MV-4-11 (cell line): ENCODE results near the gene NLRC5.

Experiments used
- DNase-seq: peaks from one replicate; lab custom pipeline; 2025; lab: John Stamatoyannopoulos, UW

NLRC5 gene, protein sequence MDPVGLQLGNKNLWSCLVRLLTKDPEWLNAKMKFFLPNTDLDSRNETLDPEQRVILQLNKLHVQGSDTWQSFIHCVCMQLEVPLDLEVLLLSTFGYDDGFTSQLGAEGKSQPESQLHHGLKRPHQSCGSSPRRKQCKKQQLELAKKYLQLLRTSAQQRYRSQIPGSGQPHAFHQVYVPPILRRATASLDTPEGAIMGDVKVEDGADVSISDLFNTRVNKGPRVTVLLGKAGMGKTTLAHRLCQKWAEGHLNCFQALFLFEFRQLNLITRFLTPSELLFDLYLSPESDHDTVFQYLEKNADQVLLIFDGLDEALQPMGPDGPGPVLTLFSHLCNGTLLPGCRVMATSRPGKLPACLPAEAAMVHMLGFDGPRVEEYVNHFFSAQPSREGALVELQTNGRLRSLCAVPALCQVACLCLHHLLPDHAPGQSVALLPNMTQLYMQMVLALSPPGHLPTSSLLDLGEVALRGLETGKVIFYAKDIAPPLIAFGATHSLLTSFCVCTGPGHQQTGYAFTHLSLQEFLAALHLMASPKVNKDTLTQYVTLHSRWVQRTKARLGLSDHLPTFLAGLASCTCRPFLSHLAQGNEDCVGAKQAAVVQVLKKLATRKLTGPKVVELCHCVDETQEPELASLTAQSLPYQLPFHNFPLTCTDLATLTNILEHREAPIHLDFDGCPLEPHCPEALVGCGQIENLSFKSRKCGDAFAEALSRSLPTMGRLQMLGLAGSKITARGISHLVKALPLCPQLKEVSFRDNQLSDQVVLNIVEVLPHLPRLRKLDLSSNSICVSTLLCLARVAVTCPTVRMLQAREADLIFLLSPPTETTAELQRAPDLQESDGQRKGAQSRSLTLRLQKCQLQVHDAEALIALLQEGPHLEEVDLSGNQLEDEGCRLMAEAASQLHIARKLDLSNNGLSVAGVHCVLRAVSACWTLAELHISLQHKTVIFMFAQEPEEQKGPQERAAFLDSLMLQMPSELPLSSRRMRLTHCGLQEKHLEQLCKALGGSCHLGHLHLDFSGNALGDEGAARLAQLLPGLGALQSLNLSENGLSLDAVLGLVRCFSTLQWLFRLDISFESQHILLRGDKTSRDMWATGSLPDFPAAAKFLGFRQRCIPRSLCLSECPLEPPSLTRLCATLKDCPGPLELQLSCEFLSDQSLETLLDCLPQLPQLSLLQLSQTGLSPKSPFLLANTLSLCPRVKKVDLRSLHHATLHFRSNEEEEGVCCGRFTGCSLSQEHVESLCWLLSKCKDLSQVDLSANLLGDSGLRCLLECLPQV (N-terminal part only)

DNA sequence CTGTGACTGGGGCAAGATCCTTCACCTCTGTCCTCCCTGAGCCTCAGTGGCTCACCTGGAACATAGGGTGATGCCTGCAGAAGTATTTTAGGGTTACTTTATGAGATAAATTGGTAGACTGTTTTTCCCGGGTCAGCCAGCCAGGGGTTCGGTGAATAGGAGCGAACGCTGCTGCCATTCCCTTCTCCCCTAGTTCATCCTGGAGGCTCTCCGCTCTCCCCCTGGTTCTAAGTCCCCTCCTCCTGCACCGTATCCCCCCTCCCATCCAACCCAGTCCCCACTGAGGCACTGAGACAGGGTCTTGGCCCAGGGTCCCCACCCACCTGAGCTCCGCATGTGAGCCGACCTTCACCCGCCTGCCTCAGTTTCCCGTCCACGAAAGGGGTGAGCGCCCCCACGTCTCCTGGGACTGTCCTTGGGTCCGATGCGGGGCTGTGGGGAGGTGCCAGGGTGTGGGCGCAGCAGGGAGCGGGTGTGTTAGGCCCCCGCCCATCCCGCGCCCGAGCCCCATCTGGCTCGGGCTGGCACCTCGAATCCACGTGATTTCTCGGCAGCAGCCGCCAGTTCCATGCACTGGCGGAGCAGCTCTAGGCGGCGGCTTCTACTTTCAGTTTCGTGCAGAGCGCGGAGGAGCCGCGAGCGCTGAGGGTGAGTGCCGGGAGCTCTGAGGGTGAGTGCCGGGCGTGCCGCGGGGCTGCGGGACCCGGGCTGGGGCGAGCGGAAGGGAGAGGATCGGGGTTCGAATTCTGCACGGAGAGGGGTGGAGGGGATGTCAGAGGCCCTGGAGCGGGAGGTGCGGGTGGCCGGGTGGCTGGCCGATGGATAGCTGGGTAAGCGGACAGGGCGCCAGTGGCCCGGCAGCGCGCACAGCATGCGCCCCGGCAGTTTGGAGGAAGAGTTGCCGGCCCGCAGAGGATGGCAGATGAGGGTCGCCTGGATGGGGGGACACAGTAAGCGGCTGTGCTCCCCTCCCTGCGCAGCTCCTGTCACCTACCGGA, at the start of gene NLRC5:
Gene NLRC5 (plus strand): TSS at position 610 of the 998 bp plus-strand sequence. CDS start 31,156 bp downstream, outside the sequence.
- DNase-seq, result peak; percentile 79

DNA sequence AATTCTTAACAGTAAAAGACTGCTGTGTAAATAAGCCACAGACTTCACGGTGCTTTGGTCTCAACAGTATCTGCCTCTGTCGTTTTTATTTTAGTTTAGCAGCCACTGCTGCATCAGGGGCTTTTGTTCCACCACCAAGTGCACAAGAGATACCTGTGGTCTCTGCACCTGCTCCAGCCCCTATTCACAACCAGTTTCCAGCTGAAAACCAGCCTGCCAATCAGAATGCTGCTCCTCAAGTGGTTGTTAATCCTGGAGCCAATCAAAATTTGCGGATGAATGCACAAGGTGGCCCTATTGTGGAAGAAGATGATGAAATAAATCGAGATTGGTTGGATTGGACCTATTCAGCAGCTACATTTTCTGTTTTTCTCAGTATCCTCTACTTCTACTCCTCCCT, 49.6 kb upstream of the NLRC5 start:
- no peak for DNase-seq

DNA sequence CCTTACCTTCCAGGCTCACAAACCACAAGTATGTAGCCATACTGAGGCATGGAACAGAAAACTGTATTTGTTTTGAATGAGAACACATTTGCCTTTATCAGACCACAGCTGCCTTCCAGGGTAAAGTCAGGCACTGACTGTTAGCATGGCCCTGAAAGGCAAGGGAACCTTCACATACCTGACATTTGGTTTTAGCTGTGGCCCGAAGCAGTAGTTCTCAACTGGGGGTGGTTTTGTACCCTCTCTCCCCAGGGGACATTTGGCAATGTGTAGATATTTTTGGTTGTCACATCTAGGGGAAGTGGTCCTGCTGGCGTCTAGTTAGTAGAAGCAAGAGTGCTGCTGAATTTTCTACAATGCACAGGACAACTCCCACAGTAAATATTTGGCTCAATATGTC, 48.3 kb upstream of the NLRC5 start:
- DNase-seq, result peak; percentile 20

DNA sequence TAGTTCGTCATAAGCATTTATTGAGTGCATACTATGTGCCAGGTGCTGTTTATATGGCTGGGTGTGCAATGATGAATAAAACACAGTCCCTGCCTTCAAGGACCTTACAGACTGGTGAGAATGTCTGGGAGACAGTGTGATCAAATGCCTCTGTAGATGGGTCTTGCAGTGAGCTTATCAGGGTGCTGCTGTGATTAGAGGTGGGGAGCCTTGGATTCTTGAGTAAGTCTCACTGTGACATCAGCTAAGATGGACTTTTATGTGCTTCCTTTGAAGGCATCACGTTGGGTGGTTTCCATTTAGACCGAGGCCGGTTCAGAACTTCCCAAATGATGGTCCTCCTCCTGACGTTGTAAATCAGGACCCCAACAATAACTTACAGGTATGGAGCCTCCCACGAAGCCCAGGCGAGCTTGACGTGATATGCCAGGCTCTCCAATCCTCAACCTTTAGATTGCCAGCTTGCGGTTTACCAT, 47.5 kb upstream of the NLRC5 start:
- no peak for DNase-seq

DNA sequence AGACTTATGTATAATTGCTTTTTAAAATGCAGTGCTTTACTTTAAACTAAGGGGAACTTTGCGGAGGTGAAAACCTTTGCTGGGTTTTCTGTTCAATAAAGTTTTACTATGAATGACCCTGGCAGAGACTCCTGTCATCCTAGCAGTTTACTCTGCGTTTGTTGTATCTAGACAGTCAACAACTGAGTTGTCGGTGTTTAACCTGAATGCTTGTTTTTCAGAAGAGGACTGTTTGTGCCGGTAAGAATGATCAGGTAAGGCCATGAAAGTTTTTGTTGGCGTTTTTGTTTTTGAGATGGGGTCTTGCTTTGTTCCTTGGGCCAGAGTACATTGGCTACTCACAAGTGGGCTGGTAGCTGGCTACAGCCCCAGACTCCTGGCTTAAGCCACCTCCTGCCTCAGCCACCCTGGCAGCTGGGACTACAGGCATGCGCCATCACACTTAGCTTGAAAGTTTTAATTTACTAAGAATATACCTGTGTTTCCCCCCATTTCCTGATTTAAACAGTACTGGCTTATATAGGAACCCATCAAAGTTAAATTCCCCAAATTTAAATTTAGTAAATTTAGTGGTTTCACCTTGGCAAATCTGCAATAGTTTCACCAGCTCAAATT, 45.5 kb upstream of the NLRC5 start:
- no peak for DNase-seq

DNA sequence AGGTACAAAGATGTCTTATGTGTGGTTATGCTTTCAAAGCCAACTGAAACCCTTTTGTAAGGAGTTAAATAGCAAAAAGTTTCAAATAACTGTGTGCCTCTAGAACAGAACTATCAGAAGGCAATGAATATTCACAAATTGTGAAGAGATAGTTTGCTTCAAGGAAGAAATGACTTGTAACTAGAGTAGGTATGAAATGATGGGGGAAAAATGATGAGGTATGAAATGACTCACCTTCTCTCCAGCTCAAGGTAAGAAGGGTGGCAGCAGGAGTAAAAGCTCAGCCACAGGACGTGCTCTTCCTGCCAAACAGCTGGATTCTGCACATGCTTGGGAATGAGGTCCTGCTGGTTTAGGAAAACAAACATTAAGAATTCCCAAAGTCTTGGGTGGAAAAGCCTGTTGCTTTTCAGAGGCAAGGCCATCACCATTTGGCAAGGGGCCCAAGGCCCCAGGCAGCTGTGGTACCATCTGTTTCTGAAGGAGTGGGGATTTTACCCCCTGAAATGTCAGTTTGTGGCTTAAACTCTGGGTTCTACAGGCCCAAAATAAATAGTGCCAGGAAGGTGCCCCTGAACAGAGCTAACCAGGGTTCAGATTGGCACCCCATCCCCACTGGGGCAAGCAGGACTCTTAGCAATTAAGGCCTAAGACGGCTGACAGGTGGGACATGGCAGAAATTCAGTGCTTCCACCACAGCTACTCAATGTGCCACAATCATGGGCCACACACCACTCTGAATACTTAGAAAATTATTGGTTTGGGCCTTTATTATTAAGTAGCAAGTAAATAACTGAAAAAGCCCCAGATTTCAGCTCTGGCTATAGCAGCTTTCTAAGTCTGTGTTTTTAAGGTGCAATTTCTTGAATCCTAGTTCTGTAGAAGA, 44.2 kb upstream of the NLRC5 start:
- DNase-seq, result no peak

DNA sequence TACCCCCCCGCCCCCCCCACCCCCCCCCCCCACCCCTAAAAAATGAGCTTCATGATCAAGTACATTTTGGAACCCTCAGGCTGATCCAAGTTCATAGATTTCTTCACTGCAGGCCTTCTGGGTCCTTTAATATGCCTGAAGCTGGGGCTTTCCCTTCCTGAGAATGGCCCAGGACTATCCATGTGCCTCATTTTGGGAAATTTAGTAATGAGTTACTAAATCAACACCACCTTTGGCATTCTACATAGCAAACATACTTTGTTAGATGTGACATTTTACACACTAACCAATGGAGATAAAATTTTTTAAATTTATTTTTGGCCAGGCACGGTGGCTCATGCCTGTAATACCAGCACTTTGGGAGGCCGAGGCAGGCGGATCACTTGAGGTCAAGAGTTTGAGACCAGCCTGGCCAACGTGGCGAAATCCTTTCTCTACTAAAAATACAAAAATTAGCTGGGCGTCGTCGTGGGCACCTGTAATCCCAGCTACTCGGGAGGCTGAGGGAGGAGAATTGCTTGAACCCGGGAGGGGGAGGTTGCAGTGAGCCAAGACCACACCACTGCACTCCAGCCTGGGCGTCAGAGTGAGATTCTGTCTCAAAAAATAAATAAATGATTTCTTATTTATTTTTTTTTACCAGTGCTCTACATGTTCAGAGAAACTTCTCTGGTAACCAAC, 43.4 kb upstream of the NLRC5 start:
- no peak for DNase-seq

DNA sequence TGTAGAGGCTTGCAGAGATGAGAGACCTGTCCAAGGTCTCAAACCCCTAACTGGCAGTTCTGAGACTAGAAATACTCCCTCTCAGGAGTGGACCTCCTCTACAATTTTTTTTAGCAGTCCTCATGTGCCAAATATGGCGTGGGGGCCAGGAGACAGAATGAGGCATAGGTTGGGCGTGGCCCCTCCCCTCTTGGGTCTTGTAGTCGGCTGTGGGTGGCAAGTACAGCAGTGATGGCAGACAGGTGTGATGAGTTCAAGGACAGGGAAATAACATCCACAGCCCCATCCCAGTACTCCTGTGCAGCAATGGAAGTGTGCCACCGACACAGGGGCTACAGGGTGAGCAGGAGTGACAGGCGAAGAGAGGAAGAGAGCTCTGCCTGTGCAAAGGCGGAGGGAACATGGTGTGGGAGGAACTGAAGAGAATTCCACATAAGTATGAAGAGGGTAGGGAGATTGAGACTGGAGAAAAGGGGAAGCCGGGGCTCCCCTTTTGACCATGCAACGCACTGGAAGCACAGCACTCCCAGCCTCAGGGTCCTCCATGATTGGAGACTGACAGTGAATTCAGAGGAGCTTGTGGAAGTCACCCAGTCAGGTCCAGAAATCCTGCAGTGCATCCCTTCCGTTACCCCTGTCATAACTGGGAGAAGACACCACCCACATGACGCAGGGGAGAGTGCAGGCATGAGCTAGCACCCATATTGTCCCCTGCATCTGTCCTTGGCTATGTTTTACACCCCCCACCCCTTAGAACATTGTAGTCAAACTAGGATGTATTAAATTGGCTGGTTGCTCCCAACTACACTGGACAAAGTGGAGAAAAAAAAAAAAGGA, 42.4 kb upstream of the NLRC5 start:
- DNase-seq, result no peak

DNA sequence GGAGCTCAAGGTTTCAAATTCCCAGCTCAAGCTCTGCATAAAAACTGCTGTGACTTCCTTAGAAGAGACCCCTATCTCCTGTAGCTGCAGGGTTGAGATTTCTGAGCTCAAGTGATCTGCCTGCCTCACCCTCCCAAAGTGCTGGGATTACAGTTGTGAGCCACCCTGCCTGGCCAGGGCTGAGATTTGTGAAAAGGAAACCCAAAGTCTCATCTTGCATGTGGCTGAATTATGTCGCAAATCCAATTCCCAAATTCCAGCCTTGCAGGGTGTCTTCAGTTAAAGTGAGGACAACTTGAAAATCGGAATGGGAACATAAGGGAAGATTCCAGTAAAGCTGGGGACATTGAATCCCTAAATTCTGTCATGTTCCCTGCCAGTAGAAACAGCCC, 41.8 kb upstream of the NLRC5 start:
- DNase-seq, result no peak

DNA sequence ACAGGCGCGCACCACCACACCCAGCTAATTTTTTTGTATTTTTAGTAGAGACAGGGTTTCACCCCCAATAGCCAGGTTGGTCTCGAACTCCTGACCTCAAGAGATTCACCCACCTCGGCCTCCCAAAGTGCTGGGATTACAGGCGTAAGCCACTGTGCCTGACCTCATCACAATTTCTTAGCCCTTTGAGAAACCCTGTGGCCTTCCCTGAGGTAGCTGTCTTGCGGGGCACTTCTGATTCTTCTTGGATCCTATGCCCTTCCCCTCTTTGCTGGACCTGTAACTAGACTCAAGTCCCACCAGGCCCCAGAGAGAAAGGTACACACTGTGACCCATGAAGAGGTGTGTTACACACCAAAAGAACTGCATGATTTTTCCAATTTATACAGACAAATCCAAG, 41.1 kb upstream of the NLRC5 start:
- DNase-seq, result no peak

DNA sequence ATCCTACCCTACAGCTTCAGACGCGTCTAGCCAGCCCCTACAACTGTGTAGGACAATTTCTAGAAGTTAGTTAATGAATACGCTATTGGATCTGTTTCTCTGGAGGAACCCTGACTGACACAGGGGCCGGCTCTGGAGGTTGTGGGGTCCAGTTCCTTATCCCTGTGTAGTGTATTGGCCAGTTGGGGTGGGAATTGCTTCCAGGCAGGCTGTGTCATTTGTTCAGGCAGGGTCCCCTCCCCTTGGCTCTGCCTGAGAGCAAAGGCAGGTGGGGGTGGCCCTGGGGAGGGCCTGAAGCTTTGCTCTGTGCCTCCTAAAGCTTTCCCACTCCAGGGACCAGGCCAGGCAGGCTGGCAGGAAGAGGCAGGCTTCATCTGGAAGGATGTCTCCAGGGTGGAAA, 39.3 kb upstream of the NLRC5 start:
- no peak for DNase-seq

DNA sequence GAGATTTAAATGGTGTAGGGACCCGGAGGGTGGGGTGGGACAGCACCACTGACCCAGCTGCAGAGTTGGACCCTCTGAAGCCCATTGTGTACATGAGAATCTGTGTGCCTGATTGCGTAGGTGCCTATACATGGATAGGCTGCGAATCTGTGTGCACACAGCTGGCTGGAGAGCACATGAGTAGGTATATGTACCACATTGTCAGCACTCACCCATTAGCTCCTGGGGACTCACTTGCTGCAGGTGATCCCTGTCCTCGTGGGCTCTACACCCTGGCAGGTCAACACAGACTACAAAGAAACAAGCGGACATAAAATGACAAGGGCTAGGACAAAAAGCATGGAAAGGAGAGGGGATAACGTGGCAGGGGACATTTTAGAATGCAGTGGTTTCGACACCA, 38.9 kb upstream of the NLRC5 start:
- DNase-seq, result no peak

DNA sequence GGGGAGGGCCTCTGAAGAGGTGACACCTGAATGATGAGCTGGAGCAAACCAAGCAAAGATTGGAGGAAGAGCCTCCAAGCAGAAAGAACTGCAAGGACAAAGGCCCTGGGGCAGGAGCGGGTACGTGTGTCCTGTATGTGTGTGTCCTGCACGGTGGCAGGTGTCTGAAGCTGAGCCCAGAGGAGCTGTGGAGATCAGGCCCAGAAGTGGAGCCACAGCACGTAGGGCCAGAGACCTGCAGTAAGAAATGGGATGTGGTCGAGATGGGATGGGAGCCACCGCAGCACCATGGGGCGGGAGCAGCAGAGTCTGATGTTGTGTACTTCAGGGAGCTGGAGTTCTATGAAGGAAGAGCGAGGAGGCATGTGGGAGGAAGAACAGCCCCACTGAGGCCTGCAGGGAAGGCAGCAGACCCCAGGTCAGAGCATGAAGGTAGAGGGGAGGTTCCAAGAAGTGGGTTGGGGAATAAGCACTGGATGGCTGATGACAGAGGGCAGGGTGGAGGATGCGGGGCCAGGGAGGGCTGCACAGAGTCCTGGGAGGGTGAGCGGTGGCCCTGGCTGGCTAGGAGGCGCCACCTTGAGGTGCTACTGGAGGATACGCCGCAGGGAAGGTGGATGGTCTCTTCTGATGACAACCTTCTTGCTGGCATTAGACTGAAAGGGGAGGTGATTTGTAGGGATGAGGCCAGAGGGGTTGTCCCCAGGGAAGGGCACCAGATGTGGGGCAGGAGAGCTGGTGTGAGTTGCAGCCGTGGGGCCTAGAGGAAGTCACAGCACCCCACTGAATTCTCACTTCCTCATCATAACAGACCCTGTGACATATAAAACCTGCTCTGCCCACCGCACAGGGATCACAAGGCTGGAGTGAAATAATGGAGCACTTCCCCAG, 38.2 kb upstream of the NLRC5 start:
- DNase-seq, result peak; percentile 99

DNA sequence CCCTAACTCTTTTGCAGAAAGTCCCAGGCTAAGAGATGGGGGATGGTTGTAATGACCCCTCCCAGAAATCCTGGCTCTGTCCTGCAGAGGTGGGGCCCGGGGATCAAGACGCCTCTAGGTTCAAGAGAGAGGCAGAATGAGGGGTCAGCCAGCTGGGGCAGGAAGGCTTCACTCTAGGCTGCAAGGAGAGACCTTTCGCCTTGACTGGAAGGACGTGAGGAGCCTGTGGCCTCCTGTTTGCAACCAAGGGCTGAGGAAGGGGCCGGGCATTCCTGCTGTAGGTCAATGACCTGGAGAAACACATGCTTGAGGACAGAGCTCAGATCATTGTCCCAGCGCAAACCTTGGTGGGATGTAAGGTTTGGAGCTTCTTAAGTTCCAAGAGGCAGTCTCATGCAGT, 36.4 kb upstream of the NLRC5 start:
- no peak for DNase-seq

DNA sequence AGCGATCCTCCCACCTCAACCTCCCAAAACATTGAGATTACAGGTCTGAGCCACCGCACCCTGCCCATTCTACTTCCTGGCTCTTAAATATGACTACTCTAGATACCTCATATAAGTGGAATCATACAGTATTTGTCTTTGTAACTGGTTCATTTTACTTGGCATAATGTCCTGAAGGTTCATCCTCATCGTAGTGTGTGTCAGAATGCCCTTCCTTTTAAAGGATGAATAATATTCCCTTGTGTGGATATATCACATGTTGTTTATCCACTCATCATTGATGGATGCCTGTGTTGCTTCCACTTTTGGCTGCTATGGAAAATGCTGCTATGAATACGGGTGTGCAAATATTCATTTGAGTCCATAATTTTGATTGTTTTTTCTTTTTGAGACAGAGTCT, 33.3 kb upstream of the NLRC5 start:
- no peak for DNase-seq

DNA sequence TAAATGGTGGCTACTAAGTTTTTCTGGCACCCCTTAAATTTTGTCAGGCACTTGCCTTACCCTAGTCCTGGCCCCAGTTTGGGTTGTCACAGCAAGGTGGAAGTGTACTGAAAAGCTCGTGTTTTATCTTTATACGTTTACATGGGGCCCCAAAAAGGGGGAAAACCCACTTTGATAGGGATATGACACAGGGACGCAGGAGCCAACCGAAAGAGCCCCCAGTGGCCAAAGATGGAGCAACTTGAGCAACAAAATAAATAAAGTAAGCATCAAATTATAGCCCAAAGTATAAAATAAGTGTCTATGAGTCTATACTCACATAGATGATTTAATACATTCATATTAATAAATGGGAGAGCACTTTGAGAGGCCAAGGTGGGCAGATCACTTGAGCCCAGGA, 32.6 kb upstream of the NLRC5 start:
- no peak for DNase-seq

DNA sequence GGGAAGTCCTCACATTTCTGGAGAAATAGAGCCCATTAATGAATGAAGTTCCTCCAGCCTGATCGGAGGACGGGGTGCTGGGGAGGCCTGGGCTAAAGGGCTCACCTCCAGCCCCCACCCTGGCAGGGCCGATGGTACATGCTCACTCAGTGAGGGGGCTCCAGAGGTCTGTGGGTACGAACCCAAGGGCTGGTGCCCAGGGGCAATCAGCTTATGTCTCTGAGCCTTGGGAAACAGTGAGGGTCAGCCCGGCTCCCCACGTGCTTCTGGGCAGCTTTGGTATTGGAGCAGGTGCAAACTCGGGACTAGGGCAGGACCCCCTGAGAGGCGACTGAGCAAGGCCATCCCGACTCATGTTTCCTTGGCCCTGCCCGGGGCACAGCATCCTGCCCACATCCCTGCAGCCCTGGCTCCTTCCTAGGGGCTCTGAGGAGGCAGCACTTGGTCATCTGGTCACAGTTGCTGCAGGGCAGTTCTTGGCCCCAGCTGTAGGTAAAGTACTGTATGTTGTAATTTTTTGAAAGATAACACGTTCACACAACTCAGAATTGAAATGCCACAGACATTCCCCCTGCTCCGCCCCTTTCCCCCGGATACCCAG, 28.6 kb upstream of the NLRC5 start:
- DNase-seq, result no peak
